Thoracic aorta (tissue), 2 donors: ENCODE data around the gene RAB31. TPM values are rescaled to one million over a fixed set of nuclear protein-coding genes. Genes with fewer than 3 reads are reported as not detected.
"Not testable (repeated sequence)": the region's sequence is repeated elsewhere in the genome, so short reads cannot be mapped to it uniquely, and the experiment has no call there.

Experiments
- ATAC-seq: fragments of 150-250 bp; one replicate; pipeline ENCODE4 v1.8.0; 2017; ENCODE audit warnings: low read depth; ENCODE audit not compliant: insufficient number of reproducible peaks, low FRiP score
- DNase-seq: peaks from one replicate; pipeline ENCODE4 v3.0.0-alpha.2; 2020; ENCODE audit warnings: low spot score
- H3K27ac ChIP-seq, 2 donors: fragments of 200-600 bp; sonication (generic); 1 replicate in 1 of 2; 2 replicates in 1 of 2; pipeline ENCODE4 v1.5.1; 2016; ENCODE audit warnings: mild to moderate bottlenecking in 2 of 2, moderate library complexity in 2 of 2
- H3K27me3 ChIP-seq: fragments of 200-600 bp; sonication (generic); replicated peaks from 2 replicates; pipeline ENCODE4 v1.6.0; 2016; ENCODE audit warnings: mild to moderate bottlenecking; ENCODE audit not compliant: insufficient read depth
- H3K36me3 ChIP-seq: fragments of 200-600 bp; sonication (generic); one replicate; pipeline ENCODE4 v1.5.1; 2016
- H3K4me1 ChIP-seq, 2 donors: fragments of 200-600 bp; sonication (generic); 1 replicate in 1 of 2; 2 replicates in 1 of 2; pipeline versions ENCODE4 v1.5.1 to v1.6.0; 2016; ENCODE audit warnings: low read depth in 2 of 2, mild to moderate bottlenecking in 1 of 2; ENCODE audit not compliant: control insufficient read depth in 1 of 2
- H3K4me3 ChIP-seq: fragments of 200-600 bp; sonication (generic); 2 replicates; pipeline ENCODE4 v1.5.1; 2016; ENCODE audit warnings: mild to moderate bottlenecking
- H3K9me3 ChIP-seq: fragments of 200-600 bp; sonication (generic); 2 replicates; pipeline ENCODE4 v1.5.1; 2016
- total RNA-seq, 2 donors: library from RNA; depleted of rRNA; stranded (reverse); fragments of >200 nt; gene quantifications; one replicate each; pipeline versions ENCODE4 v1.1.0 to v1.2.3, GENCODE V29; 2016
- TF ChIP-seq, protein P1 (sequence below): fragments of 200-600 bp; sonication (generic); IDR thresholded peaks from one replicate; pipeline ENCODE4 v1.5.1; 2019; ENCODE audit warnings: antibody characterized with exemption

RAB31 gene
- total RNA-seq, 2 donors from 2014 or later: 92.9 to 110 TPM

DNA sequence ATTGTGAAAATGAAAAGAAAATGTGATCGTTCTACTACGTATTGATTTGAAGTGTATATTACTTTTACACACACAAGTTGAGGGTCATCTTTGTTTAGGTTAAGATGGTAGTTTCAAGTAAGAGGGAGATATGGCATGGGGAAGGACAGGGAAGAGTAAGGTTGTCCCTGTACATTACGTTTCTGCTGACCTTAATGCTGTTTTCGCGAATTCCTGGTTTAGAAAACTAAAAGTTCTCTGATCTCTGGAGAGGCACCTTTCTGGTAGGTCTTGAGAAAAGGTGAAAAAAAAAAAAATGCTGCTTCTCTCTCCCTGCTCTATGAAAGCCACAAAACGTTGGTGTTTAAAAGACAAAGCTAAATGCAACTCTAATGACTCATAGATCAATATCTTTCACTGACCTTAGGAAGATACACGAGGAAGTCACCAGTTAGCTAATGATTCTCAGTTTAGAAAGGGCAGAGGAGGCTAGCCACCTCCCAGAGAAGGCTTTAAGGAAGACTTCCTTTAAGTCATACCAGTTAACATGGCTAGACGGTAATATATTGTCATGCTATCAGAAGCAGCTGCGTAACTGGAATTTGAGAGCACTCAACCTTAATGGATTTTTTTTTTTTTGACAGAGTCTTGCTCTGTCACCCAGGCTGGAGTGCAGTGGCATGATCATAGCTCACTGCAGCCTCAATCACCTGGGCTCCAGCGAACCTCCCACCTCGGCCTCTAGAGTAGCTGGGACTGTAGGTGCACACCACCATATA is 190.9 kb downstream of the RAB31 start:
- TF ChIP-seq, protein P1, sequence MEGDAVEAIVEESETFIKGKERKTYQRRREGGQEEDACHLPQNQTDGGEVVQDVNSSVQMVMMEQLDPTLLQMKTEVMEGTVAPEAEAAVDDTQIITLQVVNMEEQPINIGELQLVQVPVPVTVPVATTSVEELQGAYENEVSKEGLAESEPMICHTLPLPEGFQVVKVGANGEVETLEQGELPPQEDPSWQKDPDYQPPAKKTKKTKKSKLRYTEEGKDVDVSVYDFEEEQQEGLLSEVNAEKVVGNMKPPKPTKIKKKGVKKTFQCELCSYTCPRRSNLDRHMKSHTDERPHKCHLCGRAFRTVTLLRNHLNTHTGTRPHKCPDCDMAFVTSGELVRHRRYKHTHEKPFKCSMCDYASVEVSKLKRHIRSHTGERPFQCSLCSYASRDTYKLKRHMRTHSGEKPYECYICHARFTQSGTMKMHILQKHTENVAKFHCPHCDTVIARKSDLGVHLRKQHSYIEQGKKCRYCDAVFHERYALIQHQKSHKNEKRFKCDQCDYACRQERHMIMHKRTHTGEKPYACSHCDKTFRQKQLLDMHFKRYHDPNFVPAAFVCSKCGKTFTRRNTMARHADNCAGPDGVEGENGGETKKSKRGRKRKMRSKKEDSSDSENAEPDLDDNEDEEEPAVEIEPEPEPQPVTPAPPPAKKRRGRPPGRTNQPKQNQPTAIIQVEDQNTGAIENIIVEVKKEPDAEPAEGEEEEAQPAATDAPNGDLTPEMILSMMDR: no peak
- no peak for ATAC-seq

DNA sequence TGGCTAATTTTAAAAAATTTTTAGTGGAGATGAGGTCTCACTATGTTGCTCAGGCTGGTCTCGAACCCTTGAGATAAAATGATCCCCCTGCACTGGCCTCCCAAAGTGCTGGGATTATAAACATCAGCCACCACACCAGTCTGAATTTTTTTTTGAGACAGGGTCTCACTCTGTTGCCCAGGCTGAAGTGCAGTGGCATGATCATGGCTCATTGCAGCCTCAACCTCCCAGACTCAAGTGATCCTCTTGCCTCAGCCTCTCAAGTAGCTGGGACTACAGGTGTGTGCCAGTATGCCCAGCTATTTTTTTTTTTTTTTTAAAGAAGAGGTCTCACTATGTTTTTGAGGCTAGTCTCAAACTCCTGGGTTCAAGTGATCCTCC is 191.4 kb downstream of the RAB31 start:
- not testable (repeated sequence) for H3K36me3 ChIP-seq, H3K4me3 ChIP-seq, ATAC-seq, H3K9me3 ChIP-seq, DNase-seq, H3K27ac ChIP-seq, H3K4me1 ChIP-seq, H3K27me3 ChIP-seq

More for the DNA sequence above, 190.9 kb downstream of the RAB31 start:
- H3K9me3 ChIP-seq: no peaks in the 10 kb centered on the region
- H3K4me3 ChIP-seq: no peak overlapping the region
- no peak for DNase-seq
- no peaks in the 10 kb centered on the region for H3K36me3 ChIP-seq
- H3K27ac ChIP-seq: no peak overlapping the region
- no peaks in the 10 kb centered on the region for H3K27me3 ChIP-seq
- no peaks in the 10 kb centered on the region for H3K4me1 ChIP-seq

DNA sequence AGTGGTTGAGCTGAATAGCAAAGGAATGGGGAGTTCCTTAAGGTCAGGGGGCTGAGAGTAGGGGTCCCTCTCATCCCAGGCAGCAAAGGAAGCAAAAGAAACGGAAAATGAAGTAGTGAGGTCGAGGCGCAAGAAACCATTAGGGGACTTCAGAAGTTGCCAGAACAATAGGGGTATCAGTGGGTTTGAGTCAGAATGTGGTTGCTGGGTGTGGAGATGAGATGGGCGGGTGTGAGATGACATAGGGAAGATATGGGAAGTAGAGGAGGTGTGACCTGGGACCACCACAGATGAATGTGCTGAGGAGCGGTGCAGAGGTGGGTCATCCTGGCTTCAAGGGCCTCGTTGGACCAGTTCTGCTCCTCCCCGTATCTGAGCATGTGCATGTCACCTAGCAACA is 192.6 kb downstream of the RAB31 start:
- H3K36me3 ChIP-seq: no peaks in the 10 kb centered on the region
- H3K27ac ChIP-seq: no peak overlapping the region
- ATAC-seq (no peak), DNase-seq (no peak)
- TF ChIP-seq, protein P1: no peak
- no peaks in the 10 kb centered on the region for H3K9me3 ChIP-seq
- no peaks in the 10 kb centered on the region for H3K4me1 ChIP-seq
- no peaks in the 10 kb centered on the region for H3K27me3 ChIP-seq
- H3K4me3 ChIP-seq: no peak overlapping the region

DNA sequence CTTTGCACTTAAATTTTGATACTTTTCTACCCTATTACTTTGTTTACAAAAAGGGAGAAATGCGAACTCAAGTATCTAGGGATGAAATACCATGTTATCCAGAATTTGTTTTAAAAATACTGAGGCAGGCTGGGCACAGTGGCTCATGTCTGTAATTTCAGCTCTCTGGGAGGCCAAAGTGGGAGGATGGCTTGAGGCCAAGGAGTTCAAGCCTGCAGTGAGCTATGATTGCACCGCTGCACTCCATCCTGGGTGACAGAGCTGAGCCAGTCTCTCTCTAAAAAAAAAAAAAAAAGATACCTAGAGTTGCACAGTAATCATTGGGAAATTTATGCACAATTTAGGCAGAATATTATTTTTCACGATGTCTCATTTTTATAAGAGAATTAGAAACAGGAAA is 193.3 kb downstream of the RAB31 start:
- H3K27me3 ChIP-seq: no peaks in the 10 kb centered on the region
- ATAC-seq: no peak

DNA sequence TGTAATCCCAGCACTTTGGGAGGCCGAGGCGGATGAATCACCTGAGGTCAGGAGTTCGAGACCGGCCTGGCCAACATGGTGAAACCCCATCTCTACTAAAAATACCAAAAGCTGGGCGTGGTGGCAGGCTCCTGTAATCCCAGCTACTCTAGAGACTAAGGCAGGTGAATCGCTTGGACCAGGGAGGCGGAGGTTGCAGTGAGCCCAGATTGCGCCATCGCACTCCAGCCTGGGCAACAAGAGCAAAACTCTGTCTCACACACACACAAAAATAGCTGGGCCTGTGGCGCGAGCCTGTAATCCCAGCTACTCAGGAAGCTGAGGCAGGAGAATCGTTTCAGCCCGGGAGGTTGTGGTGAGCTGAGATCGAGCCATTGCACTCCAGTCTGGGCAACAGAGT is 194.2 kb downstream of the RAB31 start:
- H3K27ac ChIP-seq, ATAC-seq, H3K27me3 ChIP-seq, H3K4me3 ChIP-seq, H3K9me3 ChIP-seq, H3K36me3 ChIP-seq, DNase-seq, H3K4me1 ChIP-seq: not testable (repeated sequence)

More for the DNA sequence above, 193.3 kb downstream of the RAB31 start:
- no peaks in the 10 kb centered on the region for H3K36me3 ChIP-seq
- no peak overlapping the region for H3K4me3 ChIP-seq
- TF ChIP-seq, protein P1: no peak
- H3K27ac ChIP-seq: no peak overlapping the region
- H3K4me1 ChIP-seq: no peaks in the 10 kb centered on the region
- no peak for DNase-seq
- H3K9me3 ChIP-seq: no peaks in the 10 kb centered on the region

DNA sequence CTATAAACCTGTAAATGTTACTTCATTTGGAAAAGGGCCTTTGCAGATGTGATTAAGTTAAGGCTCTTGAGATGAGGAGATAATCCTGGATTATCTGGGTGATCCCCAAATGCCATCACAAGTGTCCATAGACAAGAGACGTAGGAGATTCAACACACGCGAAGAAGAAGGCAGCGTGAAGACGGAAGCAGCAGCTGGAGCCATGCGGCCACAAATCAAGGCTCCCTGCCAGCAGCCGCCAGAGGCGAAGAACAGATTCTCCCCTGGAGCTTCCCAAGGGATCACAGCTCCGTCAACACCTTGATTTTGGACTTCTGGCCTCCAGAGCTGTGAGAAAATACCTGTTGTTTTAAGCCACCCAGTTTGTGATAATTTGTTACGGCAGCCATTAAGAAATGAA is 194.7 kb downstream of the RAB31 start:
- Histone ChIP-seq H3K27me3 (no peaks in the 10 kb centered on the region), H3K27ac (no peak overlapping the region), H3K36me3 (no peaks in the 10 kb centered on the region), H3K9me3 (no peaks in the 10 kb centered on the region), H3K4me3 (no peak overlapping the region), H3K4me1 (no peaks in the 10 kb centered on the region)
- TF ChIP-seq, protein P1: no peak
- DNase-seq (no peak), ATAC-seq (no peak)
